K562 (cell line): ENCODE results near the gene FGGY. TPM values are rescaled to one million over a fixed set of nuclear protein-coding genes. Genes with fewer than 3 reads are reported as not detected.

Experiments
- ASH1L ChIP-seq: fragments of 450-650 bp; IDR thresholded peaks from 2 replicates; pipeline ENCODE4 v1.6.1; 2018; ENCODE audit warnings: borderline replicate concordance, mild to moderate bottlenecking, low read depth; ENCODE audit not compliant: partially characterized antibody
- ATF3 ChIP-seq, 2 experiments: fragments of 450-650 bp in 1 of 2; sonication (generic) in 1 of 2; formaldehyde crosslinking in 1 of 2; IDR thresholded peaks in 1 of 2; conservative IDR thresholded peaks in 1 of 2; 2 replicates each; pipeline versions ENCODE4 v1.6.1 to v1.8.1; 2016 to 2023; ENCODE audit warnings: mild to moderate bottlenecking in 2 of 2, moderate library complexity in 2 of 2, inconsistent platforms in 1 of 2, missing genetic modification reagents in 1 of 2
- BRF1 ChIP-seq: IDR thresholded peaks from 3 replicates; pipeline ENCODE4 v1.6.1; 2011; ENCODE audit warnings: borderline replicate concordance, mild to moderate bottlenecking; ENCODE audit not compliant: insufficient read length; ENCODE audit errors: extremely low read depth
- CC2D1A ChIP-seq: fragments of 450-650 bp; IDR thresholded peaks from 2 replicates; pipeline ENCODE4 v1.6.1; 2017; ENCODE audit warnings: mild to moderate bottlenecking
- GTF2A2 ChIP-seq: IDR thresholded peaks from 2 replicates; pipeline ENCODE4 v1.6.1; 2016; ENCODE audit warnings: mild to moderate bottlenecking, missing genetic modification characterization, missing compliant biosample characterization
- HBP1 ChIP-seq: fragments of 450-650 bp; formaldehyde crosslinking; IDR thresholded peaks from 2 replicates; pipeline ENCODE4 v1.4.0; 2022; ENCODE audit warnings: missing genetic modification characterization
- SFPQ ChIP-seq: fragments of 200-400 bp; formaldehyde crosslinking; IDR thresholded peaks from 2 replicates; pipeline ENCODE4 v1.6.1; 2017; ENCODE audit warnings: mild to moderate bottlenecking, low read depth, low read length, moderate library complexity
- STAT6 ChIP-seq: sonication (generic); formaldehyde crosslinking; IDR thresholded peaks from 2 replicates; pipeline ENCODE4 v1.8.1; 2023; ENCODE audit warnings: mild to moderate bottlenecking, missing genetic modification reagents
- TEAD4 ChIP-seq, 2 experiments: sonication (generic) in 1 of 2; formaldehyde crosslinking in 1 of 2; IDR thresholded peaks; 2 replicates each; pipeline versions ENCODE4 v1.6.1 to v1.8.0; 2012 to 2022; ENCODE audit warnings: borderline replicate concordance in 1 of 2, inconsistent platforms in 1 of 2, low read length in 1 of 2, mild to moderate bottlenecking in 1 of 2, missing genetic modification reagents in 1 of 2
- ZBTB43 ChIP-seq: sonication (generic); formaldehyde crosslinking; IDR thresholded peaks from 2 replicates; pipeline ENCODE4 v1.8.0; 2023; ENCODE audit warnings: mild to moderate bottlenecking, missing genetic modification reagents
- ZNF12 ChIP-seq: sonication (generic); formaldehyde crosslinking; IDR thresholded peaks from 2 replicates; pipeline ENCODE4 v1.4.0; 2020; ENCODE audit warnings: mild to moderate bottlenecking, missing genetic modification reagents
- ZNF232 ChIP-seq: sonication (generic); formaldehyde crosslinking; IDR thresholded peaks from 2 replicates; pipeline ENCODE4 v1.8.0; 2022; ENCODE audit warnings: mild to moderate bottlenecking, missing genetic modification reagents
- ZNF431 ChIP-seq: sonication (generic); formaldehyde crosslinking; IDR thresholded peaks from 2 replicates; pipeline ENCODE4 v1.8.0; 2022; ENCODE audit warnings: mild to moderate bottlenecking, missing genetic modification reagents
- polyA plus RNA-seq, 8 experiments: library from polyadenylated mRNA; depleted of rRNA in 4 of 8; stranded (reverse) in 5 of 8; unstranded in 3 of 8; fragments of >200 nt; fragmentation: Nextera tagmentation in 2 of 8; fragmentation: Illumina TruSeq in 1 of 8; extraction: Ambion mirVana in 2 of 8; extraction: Trizol in 1 of 8; gene quantifications; 2 replicates each; pipeline versions ENCODE4 v1.2.1 to v1.2.3, GENCODE V29; 2011 to 2014; ENCODE audit warnings: inconsistent platforms in 1 of 8, missing spikeins in 1 of 8
- total RNA-seq, 7 experiments: library from RNA; depleted of rRNA in 6 of 7; stranded (reverse); fragments of >200 nt in 6 of 7; fragmentation: Illumina TruSeq in 2 of 7; extraction: Trizol in 2 of 7; gene quantifications; 2 replicates each; pipeline versions ENCODE4 v1.2.1 to v1.2.3, GENCODE V29; 2011 to 2021; ENCODE audit warnings: low replicate concordance in 1 of 7

Gene FGGY
- total and polyA plus RNA-seq, 9 of the 15 experiments (the other 6 are each of a cell fraction or from before 2014, with no cell fraction given), result 9.7 to 19.2 (median 12.6) TPM

GRCh38 chr1:59361766-59362165 lies 64.9 kb downstream of the FGGY start (continued):
- TF ChIP-seq ASH1L (no peak), ZNF12 (CRISPR knock-in tag) (no peak), TEAD4 (IDR thresholded peaks at IDR 0.05; ENCODE audit: low read length) (no peak), TEAD4 (CRISPR knock-in tag; IDR thresholded peaks at IDR 0.05; ENCODE audit: borderline replicate concordance) (no peak), BRF1 (no peak), ZBTB43 (no peak), ZNF431 (CRISPR knock-in tag) (no peak), ZNF232 (CRISPR knock-in tag) (no peak), SFPQ (no peak), STAT6 (CRISPR knock-in tag) (no peak), ATF3 (IDR thresholded peaks at IDR 0.05) (peak; percentile 94), ATF3 (CRISPR knock-in tag; conservative IDR thresholded peaks at IDR 0.05) (no peak), HBP1 (no peak), GTF2A2 (no peak), CC2D1A (no peak)
